Trophoblast cell (in vitro differentiated cells and primary cell): Measurements from ENCODE around the gene INPP5J.

Experiments
- DNase-seq, 2 donors: peaks; one replicate each; pipeline ENCODE4 v3.0.0-alpha.2; 2016
- H2AFZ ChIP-seq: 2 replicates; pipeline ENCODE4 v1.6.1; 2013; ENCODE audit warnings: low read length, moderate library complexity, mild to moderate bottlenecking; ENCODE audit not compliant: insufficient read depth, poor library complexity
- H2AK5ac ChIP-seq: 2 replicates; pipeline ENCODE4 v1.6.1; 2013; ENCODE audit warnings: mild to moderate bottlenecking, low read length
- H2BK120ac ChIP-seq: 2 replicates; pipeline ENCODE4 v1.6.1; 2013; ENCODE audit warnings: low read length, mild to moderate bottlenecking, moderate library complexity; ENCODE audit not compliant: insufficient read depth, poor library complexity
- H2BK12ac ChIP-seq: 2 replicates; pipeline ENCODE4 v1.6.1; 2013; ENCODE audit warnings: mild to moderate bottlenecking, low read length, moderate library complexity
- H2BK5ac ChIP-seq: 2 replicates; pipeline ENCODE4 v1.6.1; 2013; ENCODE audit warnings: low read length, low read depth, moderate library complexity, mild to moderate bottlenecking; ENCODE audit not compliant: poor library complexity
- H3K14ac ChIP-seq: 2 replicates; pipeline ENCODE4 v1.6.1; 2013; ENCODE audit warnings: mild to moderate bottlenecking, low read length
- H3K18ac ChIP-seq: 2 replicates; pipeline ENCODE4 v1.6.1; 2013; ENCODE audit warnings: mild to moderate bottlenecking, low read length
- H3K23ac ChIP-seq: 2 replicates; pipeline ENCODE4 v1.6.1; 2013; ENCODE audit warnings: low read length
- H3K27ac ChIP-seq: 2 replicates; pipeline ENCODE4 v1.5.1; 2013; ENCODE audit warnings: low read depth, mild to moderate bottlenecking, inconsistent platforms, low read length, moderate library complexity
- H3K27me3 ChIP-seq: 2 replicates; pipeline ENCODE4 v1.6.1; 2013; ENCODE audit warnings: inconsistent platforms, mild to moderate bottlenecking, low read length, moderate library complexity; ENCODE audit not compliant: insufficient read depth
- H3K36me3 ChIP-seq, 2 experiments: 1 replicate in 1 of 2; 2 replicates in 1 of 2; pipeline ENCODE4 v1.6.1; 2013; ENCODE audit warnings: low read length in 2 of 2, mild to moderate bottlenecking in 2 of 2, moderate library complexity in 1 of 2; ENCODE audit not compliant: insufficient read depth in 2 of 2, control insufficient read depth in 1 of 2
- H3K4ac ChIP-seq: 2 replicates; pipeline ENCODE4 v1.6.1; 2013; ENCODE audit warnings: low read depth, mild to moderate bottlenecking, low read length, moderate library complexity
- H3K4me1 ChIP-seq, 2 experiments: 1 replicate in 1 of 2; 2 replicates in 1 of 2; pipeline ENCODE4 v1.6.1; 2013; ENCODE audit warnings: low read length in 2 of 2, mild to moderate bottlenecking in 2 of 2, moderate library complexity in 1 of 2; ENCODE audit not compliant: insufficient read depth in 2 of 2, control insufficient read depth in 1 of 2
- H3K4me2 ChIP-seq: 2 replicates; pipeline ENCODE4 v1.6.1; 2013; ENCODE audit warnings: inconsistent platforms, mild to moderate bottlenecking, low read length, moderate library complexity
- H3K4me3 ChIP-seq: 2 replicates; pipeline ENCODE4 v1.5.1; 2013; ENCODE audit warnings: mild to moderate bottlenecking, low read depth, low read length, inconsistent platforms
- H3K79me1 ChIP-seq: one replicate; pipeline ENCODE4 v1.6.1; 2013; ENCODE audit warnings: low read length
- H3K79me2 ChIP-seq: 2 replicates; pipeline ENCODE4 v1.6.1; 2013; ENCODE audit warnings: low read length, mild to moderate bottlenecking; ENCODE audit not compliant: control insufficient read depth, insufficient read depth, poor library complexity
- H3K9ac ChIP-seq: 2 replicates; pipeline ENCODE4 v1.6.1; 2013; ENCODE audit warnings: mild to moderate bottlenecking, low read length
- H3K9me3 ChIP-seq: 2 replicates; pipeline ENCODE4 v1.6.1; 2013; ENCODE audit warnings: low read depth, mild to moderate bottlenecking, control low read depth, inconsistent platforms, low read length; ENCODE audit not compliant: insufficient read depth
- H4K12ac ChIP-seq: 2 replicates; pipeline ENCODE4 v1.6.1; 2013; ENCODE audit warnings: low read depth, mild to moderate bottlenecking, low read length, moderate library complexity
- H4K8ac ChIP-seq: 2 replicates; pipeline ENCODE4 v1.6.1; 2013; ENCODE audit warnings: low read depth, mild to moderate bottlenecking, low read length, moderate library complexity
- H4K91ac ChIP-seq: one replicate; pipeline ENCODE4 v1.6.1; 2013; ENCODE audit warnings: low read depth, mild to moderate bottlenecking, low read length, moderate library complexity
- WGBS: extraction: QIAGEN DNeasy Blood & Tissue Kit; methylation state at CpG from one replicate; pipeline ENCODE4 v1.1.7; 2013; ENCODE audit warnings: missing lambda C conversion rate; ENCODE audit not compliant: insufficient read length, insufficient coverage; ENCODE audit errors: extremely low coverage; 5-methylcytosine and 5-hydroxymethylcytosine counted together

Gene INPP5J

DNA sequence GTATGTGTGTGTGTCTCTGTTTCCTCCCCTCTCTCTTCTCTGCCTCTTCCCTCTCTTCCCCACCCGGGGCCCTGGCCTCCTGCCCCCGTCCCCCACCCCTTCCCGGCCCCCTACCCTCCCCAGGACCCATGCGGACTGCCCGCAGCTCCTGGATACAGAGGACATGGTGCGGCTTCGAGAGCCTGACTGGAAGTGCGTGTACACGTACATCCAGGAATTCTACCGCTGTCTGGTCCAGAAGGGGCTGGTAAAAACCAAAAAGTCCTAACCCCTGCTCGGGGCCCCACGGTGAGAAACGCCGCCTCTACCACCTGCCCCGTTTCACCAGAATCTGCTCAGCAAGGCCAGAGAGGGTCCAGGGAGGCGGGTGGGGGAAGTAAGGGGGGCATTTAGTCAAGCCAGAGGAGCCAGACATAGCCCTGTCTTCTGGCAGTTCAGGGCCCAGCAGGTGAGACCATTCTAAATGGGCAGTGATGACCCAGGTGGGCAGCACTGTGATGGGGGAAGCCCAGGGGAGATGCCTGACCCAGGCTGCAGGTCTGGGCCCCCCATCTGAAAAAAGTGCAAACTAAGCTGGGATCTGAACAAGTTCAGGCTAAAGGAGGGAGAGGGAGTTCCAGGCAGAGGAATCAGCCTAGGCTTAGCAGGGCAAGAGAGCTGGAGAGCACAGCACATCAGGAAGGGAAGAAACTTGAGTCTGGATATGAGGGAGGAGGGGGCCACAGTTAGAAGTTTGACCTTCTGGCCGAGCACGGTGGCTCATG, 21.8 kb upstream of the INPP5J start:
- Histone ChIP-seq H3K79me2 (no peaks in the 10 kb centered on the region), H2BK12ac (no peak overlapping the region), H2AK5ac (no peak overlapping the region), H3K23ac (no peak overlapping the region), H2BK120ac (no peak overlapping the region), H3K14ac (no peak overlapping the region), H3K27ac (no peak overlapping the region), H3K36me3 (peaks cover 64 to 73% of the 10 kb centered on the region in 2 experiments), H4K12ac (no peak overlapping the region), H3K4me1 (peaks cover 0 to 4% of the 10 kb centered on the region in 2 experiments), H3K4me2 (no peak overlapping the region), H3K79me1 (no peaks in the 10 kb centered on the region), H2AFZ (no peak overlapping the region), H4K91ac (no peak overlapping the region), H3K4me3 (peak overlapping the region; percentile 53), H4K8ac (no peak overlapping the region), H3K18ac (no peak overlapping the region), H3K27me3 (no peaks in the 10 kb centered on the region), H3K9ac (no peak overlapping the region), H3K4ac (no peak overlapping the region), H2BK5ac (no peak overlapping the region), H3K9me3 (peaks cover 2% of the 10 kb centered on the region)
- no CpG with 5 or more reads among the region's 18 CpGs for WGBS
- no peak for DNase-seq

DNA sequence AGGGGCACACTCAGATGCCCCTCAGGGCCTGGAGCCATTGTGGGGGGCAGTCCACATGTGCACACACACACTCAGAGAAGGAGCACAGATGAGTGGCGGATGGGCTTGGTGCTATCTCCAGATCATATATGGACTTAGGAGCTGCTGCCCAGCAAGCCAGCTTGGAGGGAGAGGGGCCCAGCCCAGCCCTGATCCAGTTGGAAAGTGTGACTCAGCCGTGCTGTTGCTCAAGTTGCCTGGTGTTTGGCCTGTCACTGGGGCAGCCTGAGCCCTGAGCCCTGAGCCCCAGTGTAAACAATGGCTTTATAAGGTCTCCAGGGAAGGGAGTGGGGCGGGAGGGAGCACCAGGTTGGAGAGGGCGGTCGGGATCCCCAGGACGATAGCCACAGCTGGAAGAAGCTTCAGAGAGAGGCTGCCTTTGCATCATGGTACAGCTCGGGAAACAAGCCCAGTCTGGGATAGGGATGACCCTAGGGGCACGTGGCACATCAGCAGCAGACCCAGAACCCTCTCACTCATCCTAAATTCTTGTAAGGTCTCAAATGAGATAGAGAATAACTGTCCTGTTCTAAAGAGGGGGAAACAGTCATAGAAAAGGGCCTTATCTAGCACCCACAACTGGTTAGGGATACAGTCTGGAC, 20.2 kb upstream of the INPP5J start:
- H3K9me3 ChIP-seq, result no peaks in the 10 kb centered on the region

GRCh38 chr22:31103111-31103510, 19.7 kb upstream of the INPP5J start:
- H4K12ac ChIP-seq, result no peak overlapping the region
- no peak overlapping the region for H3K23ac ChIP-seq
- H3K4me2 ChIP-seq, result no peak overlapping the region
- WGBS, result no CpG with 5 or more reads among the region's 2 CpGs
- H2BK120ac ChIP-seq, result no peak overlapping the region
- no peaks in the 10 kb centered on the region for H3K9me3 ChIP-seq
- peaks cover 5% of the 10 kb centered on the region for H3K79me1 ChIP-seq
- no peak overlapping the region for H2AK5ac ChIP-seq
- no peak overlapping the region for H4K8ac ChIP-seq
- peaks cover 4% of the 10 kb centered on the region for H3K79me2 ChIP-seq
- no peak overlapping the region for H2BK12ac ChIP-seq
- H3K27me3 ChIP-seq, result no peaks in the 10 kb centered on the region
- no peak overlapping the region for H3K14ac ChIP-seq
- H2BK5ac ChIP-seq, result no peak overlapping the region
- no peak overlapping the region for H3K18ac ChIP-seq
- H3K27ac ChIP-seq, result no peak overlapping the region
- peaks cover 49 to 55% of the 10 kb centered on the region in 2 experiments for H3K36me3 ChIP-seq
- peak in 1 of 2 donors; percentile 53 for DNase-seq
- H4K91ac ChIP-seq, result no peak overlapping the region
- H3K9ac ChIP-seq, result no peak overlapping the region
- no peak overlapping the region for H3K4ac ChIP-seq
- peaks cover 12 to 14% of the 10 kb centered on the region in 2 experiments for H3K4me1 ChIP-seq
- no peak overlapping the region for H2AFZ ChIP-seq
- H3K4me3 ChIP-seq, result no peak overlapping the region

More for the DNA sequence above, 20.2 kb upstream of the INPP5J start:
- no peak overlapping the region for H4K91ac ChIP-seq
- no peak overlapping the region for H2AK5ac ChIP-seq
- H3K27me3 ChIP-seq, result no peaks in the 10 kb centered on the region
- no peak overlapping the region for H3K4me3 ChIP-seq
- no peak overlapping the region for H3K27ac ChIP-seq
- H4K8ac ChIP-seq, result no peak overlapping the region
- WGBS, result no CpG with 5 or more reads among the region's 8 CpGs
- DNase-seq, result peak; percentile 92 to 93
- H2BK12ac ChIP-seq, result no peak overlapping the region
- no peak overlapping the region for H2BK5ac ChIP-seq
- H3K23ac ChIP-seq, result no peak overlapping the region
- no peak overlapping the region for H3K4ac ChIP-seq
- no peak overlapping the region for H2BK120ac ChIP-seq
- no peak overlapping the region for H3K14ac ChIP-seq
- H3K18ac ChIP-seq, result no peak overlapping the region
- no peak overlapping the region for H3K4me2 ChIP-seq
- no peak overlapping the region for H3K9ac ChIP-seq
- no peak overlapping the region for H2AFZ ChIP-seq
- H4K12ac ChIP-seq, result no peak overlapping the region
- H3K4me1 ChIP-seq, result peaks cover 11 to 12% of the 10 kb centered on the region in 2 experiments
- H3K79me2 ChIP-seq, result peaks cover 4% of the 10 kb centered on the region
- peaks cover 53 to 60% of the 10 kb centered on the region in 2 experiments for H3K36me3 ChIP-seq
- peaks cover 5% of the 10 kb centered on the region for H3K79me1 ChIP-seq

GRCh38 chr22:31103899-31104694, 18.7 kb upstream of the INPP5J start:
- no peak overlapping the region for H4K8ac ChIP-seq
- H2AK5ac ChIP-seq, result no peak overlapping the region
- H3K9ac ChIP-seq, result no peak overlapping the region
- no peak overlapping the region for H3K18ac ChIP-seq
- no peak overlapping the region for H2BK12ac ChIP-seq
- peaks cover 4% of the 10 kb centered on the region for H3K79me2 ChIP-seq
- H3K36me3 ChIP-seq, result peaks cover 41 to 46% of the 10 kb centered on the region in 2 experiments
- H3K4me1 ChIP-seq, result peaks cover 12 to 14% of the 10 kb centered on the region in 2 experiments
- H3K27me3 ChIP-seq, result no peaks in the 10 kb centered on the region
- H3K9me3 ChIP-seq, result no peaks in the 10 kb centered on the region
- peak; percentile 75 to 87 for DNase-seq
- H3K4ac ChIP-seq, result no peak overlapping the region
- H2BK120ac ChIP-seq, result no peak overlapping the region
- no peak overlapping the region for H3K4me3 ChIP-seq
- H3K27ac ChIP-seq, result no peak overlapping the region
- no peak overlapping the region for H3K23ac ChIP-seq
- H2BK5ac ChIP-seq, result no peak overlapping the region
- no peak overlapping the region for H4K12ac ChIP-seq
- H3K14ac ChIP-seq, result no peak overlapping the region
- peaks cover 5% of the 10 kb centered on the region for H3K79me1 ChIP-seq
- H2AFZ ChIP-seq, result no peak overlapping the region
- no CpG with 5 or more reads among the region's 33 CpGs for WGBS
- H4K91ac ChIP-seq, result no peak overlapping the region
- H3K4me2 ChIP-seq, result no peak overlapping the region
